Measurements from ENCODE around the gene NEURL1B. TPM values are rescaled to one million over a fixed set of nuclear protein-coding genes. Genes with fewer than 3 reads are reported as not detected.

NEURL1B gene
- total RNA-seq, 6 experiments from 2014 or later: 4.9 to 9.8 (median 6.4) TPM

DNA sequence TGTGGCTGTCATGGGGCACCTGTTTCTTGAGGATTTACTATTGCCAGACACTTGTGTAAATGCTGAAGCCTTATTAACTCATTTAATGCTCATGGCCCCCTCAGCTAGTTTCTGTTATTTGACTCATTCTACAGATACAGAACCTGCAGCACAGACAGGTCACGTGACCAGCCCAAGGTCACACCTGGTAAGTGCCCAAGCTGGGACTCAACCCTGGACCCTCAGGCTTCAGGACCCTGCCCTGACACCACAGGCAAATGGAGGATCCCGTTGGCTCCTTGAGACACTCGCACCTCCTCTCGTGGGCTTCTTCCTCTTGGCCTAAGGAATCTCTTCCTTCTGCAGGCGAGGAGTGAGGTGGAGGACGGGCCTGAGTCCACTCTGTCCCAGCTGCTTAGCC lies 10.6 kb upstream of the NEURL1B start:
- H3K27me3 ChIP-seq: no peaks in the 10 kb centered on the region
- H3K9me3 ChIP-seq: no peaks in the 10 kb centered on the region
- TF ChIP-seq POLR2A (IDR thresholded peaks at IDR 0.05): no peak
- no peaks in the 10 kb centered on the region for H3K36me3 ChIP-seq
- intact Hi-C loops (cut with DNase I): no loop called here
- DNase-seq: no peak
- no peak for ATAC-seq
- H3K4me3 ChIP-seq: no peak overlapping the region
- H3K4me1 ChIP-seq: no peaks in the 10 kb centered on the region
- no peak overlapping the region for H3K27ac ChIP-seq
- whole genome bisulfite sequencing (ENCODE audit: insufficient coverage, low coverage, low lambda C conversion rate, missing lambda C conversion rate): 92% methylated on average over 2 of the region's 6 CpGs

- Histone ChIP-seq H3K4me1 (no peaks in the 10 kb centered on the region), H3K27ac (no peak overlapping the region), H3K36me3 (no peaks in the 10 kb centered on the region), H3K27me3 (no peaks in the 10 kb centered on the region), H3K9me3 (no peaks in the 10 kb centered on the region), H3K4me3 (no peak overlapping the region)
- no peak for ATAC-seq
- WGBS (ENCODE audit: insufficient coverage, low coverage, low lambda C conversion rate, missing lambda C conversion rate): 60% methylated on average over 1 of the region's 6 CpGs
- intact Hi-C loops (cut with DNase I): no loop called here
- no peak for DNase-seq
- TF ChIP-seq POLR2A (IDR thresholded peaks at IDR 0.05): no peak
- TF ChIP-seq, protein P1, sequence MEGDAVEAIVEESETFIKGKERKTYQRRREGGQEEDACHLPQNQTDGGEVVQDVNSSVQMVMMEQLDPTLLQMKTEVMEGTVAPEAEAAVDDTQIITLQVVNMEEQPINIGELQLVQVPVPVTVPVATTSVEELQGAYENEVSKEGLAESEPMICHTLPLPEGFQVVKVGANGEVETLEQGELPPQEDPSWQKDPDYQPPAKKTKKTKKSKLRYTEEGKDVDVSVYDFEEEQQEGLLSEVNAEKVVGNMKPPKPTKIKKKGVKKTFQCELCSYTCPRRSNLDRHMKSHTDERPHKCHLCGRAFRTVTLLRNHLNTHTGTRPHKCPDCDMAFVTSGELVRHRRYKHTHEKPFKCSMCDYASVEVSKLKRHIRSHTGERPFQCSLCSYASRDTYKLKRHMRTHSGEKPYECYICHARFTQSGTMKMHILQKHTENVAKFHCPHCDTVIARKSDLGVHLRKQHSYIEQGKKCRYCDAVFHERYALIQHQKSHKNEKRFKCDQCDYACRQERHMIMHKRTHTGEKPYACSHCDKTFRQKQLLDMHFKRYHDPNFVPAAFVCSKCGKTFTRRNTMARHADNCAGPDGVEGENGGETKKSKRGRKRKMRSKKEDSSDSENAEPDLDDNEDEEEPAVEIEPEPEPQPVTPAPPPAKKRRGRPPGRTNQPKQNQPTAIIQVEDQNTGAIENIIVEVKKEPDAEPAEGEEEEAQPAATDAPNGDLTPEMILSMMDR (IDR thresholded peaks at IDR 0.05): no peak
Observed at GRCh38 chr5:172630986-172631385, 10.1 kb upstream of the NEURL1B start.

DNA sequence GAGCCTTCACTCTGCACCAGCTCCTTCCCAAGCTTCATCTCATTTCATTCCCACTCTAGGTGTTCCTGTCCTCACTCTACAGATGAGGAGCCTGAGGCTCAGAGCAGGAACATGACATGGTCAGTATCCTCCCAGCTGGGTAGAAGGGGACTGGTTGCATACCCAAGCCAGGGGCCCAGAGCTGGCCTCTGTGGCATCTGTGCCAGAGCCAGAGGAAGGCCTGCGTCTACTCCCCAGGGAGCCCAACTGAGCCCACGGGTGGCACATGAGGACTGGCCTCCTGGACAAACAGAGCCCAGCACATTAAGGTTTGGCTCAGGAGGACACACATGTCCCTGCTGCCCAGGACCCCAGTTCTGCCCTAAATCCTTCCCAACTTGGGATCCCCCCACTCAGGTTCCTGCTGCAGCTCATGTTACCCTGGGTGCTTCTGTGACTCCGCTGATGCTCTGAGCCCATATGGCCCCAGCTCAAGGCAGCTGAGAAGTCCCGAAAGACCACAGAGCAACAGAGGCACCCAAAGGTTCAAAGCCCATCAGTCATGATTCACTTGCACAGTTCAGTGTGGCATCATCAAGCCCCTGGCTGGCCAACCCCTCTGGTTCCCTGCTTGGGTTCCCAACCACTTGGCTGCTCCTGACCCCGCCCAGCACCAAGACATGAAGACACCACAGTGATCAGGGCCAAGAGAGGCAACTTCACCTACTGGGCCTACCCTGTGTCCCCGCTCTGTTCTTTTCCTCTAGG lies 8.5 kb upstream of the NEURL1B start:
- WGBS (ENCODE audit: insufficient coverage, low coverage, low lambda C conversion rate, missing lambda C conversion rate): 100% methylated on average over 1 of the region's 6 CpGs
- Histone ChIP-seq H3K4me1 (no peaks in the 10 kb centered on the region), H3K4me3 (no peak overlapping the region), H3K36me3 (no peaks in the 10 kb centered on the region), H3K27me3 (no peaks in the 10 kb centered on the region), H3K27ac (no peak overlapping the region), H3K9me3 (no peaks in the 10 kb centered on the region)
- DNase-seq (no peak), ATAC-seq (no peak)
- TF ChIP-seq, protein P1 (IDR thresholded peaks at IDR 0.05): no peak
- no peak for TF ChIP-seq POLR2A (IDR thresholded peaks at IDR 0.05)
- intact Hi-C loops (cut with DNase I): no loop called here

- intact Hi-C loops (cut with DNase I): no loop called here
- ATAC-seq: no peak
- Histone ChIP-seq H3K4me1 (no peaks in the 10 kb centered on the region), H3K4me3 (no peak overlapping the region), H3K36me3 (no peaks in the 10 kb centered on the region), H3K27me3 (no peaks in the 10 kb centered on the region), H3K27ac (no peak overlapping the region), H3K9me3 (no peaks in the 10 kb centered on the region)
- DNase-seq: no peak
- TF ChIP-seq, protein P1 (IDR thresholded peaks at IDR 0.05): no peak
- no peak for TF ChIP-seq POLR2A (IDR thresholded peaks at IDR 0.05)
- WGBS (ENCODE audit: insufficient coverage, low coverage, low lambda C conversion rate, missing lambda C conversion rate): 100% methylated on average over 1 of the region's 3 CpGs
Observed at GRCh38 chr5:172633403-172633970, 7.6 kb upstream of the NEURL1B start.

- no peak overlapping the region for H3K4me3 ChIP-seq
- H3K9me3 ChIP-seq: no peaks in the 10 kb centered on the region
- no peaks in the 10 kb centered on the region for H3K4me1 ChIP-seq
- H3K27me3 ChIP-seq: no peaks in the 10 kb centered on the region
- DNase-seq (no peak), ATAC-seq (no peak)
- H3K36me3 ChIP-seq: no peaks in the 10 kb centered on the region
- TF ChIP-seq, protein P1 (IDR thresholded peaks at IDR 0.05): no peak
- TF ChIP-seq POLR2A (IDR thresholded peaks at IDR 0.05): no peak
- 92% methylated on average over 3 of the region's 4 CpGs for WGBS (ENCODE audit: insufficient coverage, low coverage, low lambda C conversion rate, missing lambda C conversion rate)
- no peak overlapping the region for H3K27ac ChIP-seq
- intact Hi-C loops (cut with DNase I): no loop called here
Observed at GRCh38 chr5:172634106-172634899, 6.8 kb upstream of the NEURL1B start.

Data from right lobe of liver (tissue), 6 donors.